Activated CD8-positive, alpha-beta memory T cell treated with anti-CD3 and anti-CD28 coated beads for 1 hour (primary cell): ENCODE measurements around the gene LEFTY2.
"Not testable (repeated sequence)": the region's sequence is repeated elsewhere in the genome, so short reads cannot be mapped to it uniquely, and the experiment has no call there.

Experiments
- DNase-seq, 2 donors: peaks; one replicate each; pipeline ENCODE4 v3.0.0-alpha.2; 2020; ENCODE audit warnings: low read depth in 1 of 2; ENCODE audit errors: extremely low read depth in 1 of 2

Gene LEFTY2, protein sequence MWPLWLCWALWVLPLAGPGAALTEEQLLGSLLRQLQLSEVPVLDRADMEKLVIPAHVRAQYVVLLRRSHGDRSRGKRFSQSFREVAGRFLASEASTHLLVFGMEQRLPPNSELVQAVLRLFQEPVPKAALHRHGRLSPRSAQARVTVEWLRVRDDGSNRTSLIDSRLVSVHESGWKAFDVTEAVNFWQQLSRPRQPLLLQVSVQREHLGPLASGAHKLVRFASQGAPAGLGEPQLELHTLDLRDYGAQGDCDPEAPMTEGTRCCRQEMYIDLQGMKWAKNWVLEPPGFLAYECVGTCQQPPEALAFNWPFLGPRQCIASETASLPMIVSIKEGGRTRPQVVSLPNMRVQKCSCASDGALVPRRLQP

GRCh38 chr1:225941187-225941941 is at the start of gene LEFTY2:
Gene LEFTY2 (minus strand): TSS chr1:225941220. CDS start chr1:225941140, 80 bp downstream.
- no peak for DNase-seq

- no peak for DNase-seq
These were observed 46.7 kb upstream of the LEFTY2 start for GRCh38 chr1:225987491-225988316.

- DNase-seq = no peak
These were observed 40.7 kb upstream of the LEFTY2 start for GRCh38 chr1:225981714-225982113.

DNA sequence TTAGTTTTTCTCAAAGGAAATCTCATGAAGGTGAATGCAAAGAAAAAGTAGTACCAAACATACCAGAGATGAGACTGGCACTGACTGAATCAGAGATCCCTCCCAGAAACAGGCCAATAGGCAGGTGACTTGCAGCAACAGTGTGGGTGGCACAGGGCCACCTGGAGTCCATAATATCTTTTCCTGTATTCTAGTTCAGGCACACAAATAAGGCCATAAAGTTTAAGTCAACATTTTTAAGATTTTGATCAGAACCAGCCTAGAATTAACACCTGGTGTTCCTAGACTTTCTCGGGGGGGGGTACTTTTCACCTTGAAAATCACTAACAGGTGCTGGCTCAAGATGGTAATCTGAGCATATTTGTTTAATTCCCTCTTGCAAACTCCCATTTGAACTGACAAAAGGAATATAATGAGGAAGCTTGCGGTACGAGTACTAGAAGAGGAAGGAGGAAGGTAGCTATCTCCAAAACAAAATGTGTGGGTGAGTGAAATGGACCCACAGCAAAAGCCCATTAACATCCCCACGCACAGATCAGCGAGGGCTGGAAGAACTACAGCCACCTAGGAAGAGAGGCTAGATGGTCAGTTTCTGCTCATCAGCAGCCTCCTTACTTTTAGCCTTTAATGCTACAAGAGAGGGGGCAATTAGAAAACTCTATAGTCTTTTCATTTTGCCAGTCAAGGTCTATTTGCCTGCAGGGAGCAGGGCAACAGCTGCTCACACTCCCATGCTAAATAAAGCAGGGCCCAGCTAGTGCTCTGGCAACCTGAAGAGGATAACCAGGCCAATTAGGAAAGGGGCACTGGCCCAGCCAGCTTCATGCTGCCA is 39.2 kb upstream of the LEFTY2 start:
- DNase-seq = no peak

DNA sequence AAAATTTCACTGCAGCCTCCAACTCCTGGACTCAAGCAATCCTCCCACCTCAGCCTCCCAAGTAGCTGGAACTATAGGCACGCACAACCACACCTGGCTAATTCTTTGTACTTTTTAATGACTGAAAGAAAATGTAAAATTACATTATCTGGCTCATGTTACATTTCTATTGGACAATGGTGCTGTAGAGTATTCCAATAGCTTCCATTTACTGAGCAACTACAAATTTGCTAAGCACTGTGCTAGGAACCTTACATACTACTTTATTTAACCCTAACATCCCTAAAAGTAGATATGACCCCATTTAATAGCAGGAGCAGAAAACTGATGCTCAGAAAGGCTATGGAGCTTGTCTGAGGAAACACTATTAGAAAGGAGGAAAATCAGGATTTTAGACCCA is 38.4 kb upstream of the LEFTY2 start:
- DNase-seq = no peak

DNA sequence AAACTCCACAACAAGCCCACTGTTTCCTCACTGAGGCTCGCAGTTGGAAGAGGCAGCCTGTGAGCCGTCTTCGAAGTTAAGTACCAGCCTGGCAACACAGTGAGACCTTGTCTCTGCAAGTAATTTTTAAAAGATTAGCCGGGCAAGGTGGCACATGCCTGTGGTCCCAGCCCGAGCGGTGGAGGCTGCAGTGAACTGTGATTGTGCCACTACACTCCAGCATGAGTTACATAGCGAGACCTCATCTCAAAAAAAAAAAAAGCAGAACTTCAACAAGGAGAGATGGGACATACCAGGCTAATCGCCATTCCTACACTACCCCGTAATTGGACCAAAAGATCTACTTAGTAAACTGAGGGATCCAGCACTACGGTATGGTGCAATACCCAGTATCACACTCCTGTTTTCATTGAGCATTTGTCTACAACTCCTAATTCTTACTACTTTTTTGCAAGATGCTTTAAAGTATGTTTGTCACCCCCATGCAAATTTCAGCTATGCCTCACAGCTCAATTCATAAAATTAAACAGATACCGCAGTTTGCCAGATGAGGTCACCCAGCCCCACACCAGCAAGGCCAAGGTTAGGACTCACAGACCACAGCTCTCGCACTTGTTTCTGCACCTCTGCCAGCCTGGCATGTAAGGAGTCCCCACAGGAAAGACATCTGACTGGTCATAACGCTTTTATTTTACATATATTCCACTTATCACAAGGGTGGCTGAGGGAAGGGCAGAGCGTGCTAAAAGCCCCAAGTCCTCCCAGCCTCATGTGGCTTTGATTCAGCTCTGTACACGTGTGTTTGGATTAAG is 37.1 kb upstream of the LEFTY2 start:
- peak in 1 of 2 donors; percentile 19 for DNase-seq

DNA sequence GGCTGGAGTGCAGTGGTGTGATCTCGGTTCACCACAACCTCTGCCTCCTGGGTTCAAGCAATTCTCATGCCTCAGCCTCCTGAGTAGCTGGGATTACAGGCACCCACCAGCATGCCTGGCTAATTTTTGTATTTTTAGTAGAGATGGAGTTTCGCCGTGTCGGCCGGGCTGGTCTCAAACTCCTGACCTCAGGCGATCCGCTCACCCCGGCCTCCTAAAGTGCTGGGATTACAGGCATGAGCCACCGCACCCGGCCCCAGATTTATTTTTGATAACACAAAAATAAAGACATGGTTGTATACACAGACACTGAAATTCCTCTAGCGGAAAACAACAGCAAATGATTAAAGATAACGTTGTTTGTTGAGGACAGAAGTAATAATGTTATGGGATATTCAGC is 34.1 kb upstream of the LEFTY2 start:
- not testable (repeated sequence) for DNase-seq

DNA sequence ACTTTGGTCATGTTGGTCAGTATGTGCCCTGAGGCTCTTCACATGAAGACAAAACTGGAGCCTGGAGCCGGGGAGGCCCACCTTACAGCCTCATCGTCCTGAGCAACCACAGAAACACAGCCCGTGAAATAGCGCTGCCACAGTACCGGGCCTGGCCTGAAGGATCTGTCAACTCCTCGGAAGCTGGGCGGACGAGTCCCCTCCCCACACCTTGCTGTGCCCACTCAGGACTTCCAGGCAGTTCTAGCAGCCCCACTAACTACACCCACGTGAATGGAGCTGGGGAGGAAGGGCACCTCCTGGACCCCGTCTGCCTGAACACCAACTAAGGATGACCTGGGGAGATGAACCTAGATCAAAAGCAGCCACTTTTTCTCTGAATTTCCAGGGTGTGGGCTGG is 33.4 kb upstream of the LEFTY2 start:
- no peak for DNase-seq

DNA sequence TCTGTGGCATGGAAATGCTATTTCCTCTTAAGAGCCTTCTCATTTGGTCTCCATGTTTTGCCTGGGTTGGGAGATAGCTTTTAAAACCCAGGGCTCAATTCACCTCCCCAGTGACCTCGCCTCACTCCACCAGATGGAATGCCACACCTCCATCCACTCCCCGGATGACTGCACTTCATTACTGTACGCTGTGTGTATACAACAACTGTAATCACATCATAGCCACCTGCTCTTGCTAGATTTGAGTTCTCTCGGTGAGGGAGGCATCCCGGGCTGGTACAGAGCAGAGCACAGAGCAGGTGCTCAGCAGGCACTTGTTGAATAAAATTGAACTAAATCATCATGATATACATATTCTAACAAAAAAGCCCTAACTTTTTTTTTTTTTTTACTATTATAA is 32.1 kb upstream of the LEFTY2 start:
- no peak for DNase-seq

GRCh38 chr1:225972344-225973152 is 31.5 kb upstream of the LEFTY2 start:
- no peak for DNase-seq

DNA sequence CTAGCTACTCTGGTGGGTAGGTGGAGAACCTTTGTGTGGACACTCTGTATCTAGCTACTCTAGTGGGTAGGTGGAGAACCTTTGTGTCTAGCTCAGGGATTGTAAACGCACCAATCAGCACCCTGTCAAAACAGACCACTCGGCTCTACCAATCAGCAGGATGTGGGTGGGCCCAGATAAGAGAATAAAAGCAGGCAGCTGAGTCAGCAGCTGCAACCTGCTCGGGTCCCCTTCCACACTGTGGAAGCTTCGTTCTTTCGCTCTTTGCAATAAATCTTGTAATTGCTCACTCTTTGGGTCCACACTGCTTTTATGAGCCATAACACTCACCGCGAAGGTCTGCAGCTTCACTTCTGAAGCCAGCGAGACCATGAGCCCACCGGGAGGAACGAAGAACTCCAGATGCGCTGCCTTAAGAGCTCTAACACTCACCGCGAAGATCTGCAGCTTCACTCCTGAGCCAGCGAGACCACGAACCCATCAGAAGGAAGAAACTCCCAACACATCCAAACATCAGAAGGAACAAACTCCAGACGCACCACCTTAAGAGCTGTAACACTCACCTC is 29.7 kb upstream of the LEFTY2 start:
- DNase-seq = not testable (repeated sequence)

DNA sequence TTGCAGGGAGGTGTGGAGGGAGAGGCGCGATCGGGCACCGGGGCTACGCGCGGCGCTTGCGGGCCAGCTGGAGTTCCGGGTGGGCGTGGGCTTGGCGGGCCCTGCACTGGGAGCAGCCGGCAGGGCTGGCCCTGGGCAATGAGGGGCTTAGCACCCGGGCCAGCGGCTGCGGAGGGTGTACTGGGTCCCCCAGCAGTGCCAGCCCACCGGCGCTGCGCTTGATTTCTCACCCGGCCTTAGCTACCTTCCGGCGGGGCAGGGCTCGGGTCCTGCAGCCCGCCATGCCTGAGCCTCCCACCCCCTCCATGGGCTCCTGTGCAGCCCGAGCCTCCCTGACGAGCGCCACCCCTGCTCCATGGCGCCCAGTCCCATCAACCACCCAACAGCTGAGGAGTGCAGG is 28.7 kb upstream of the LEFTY2 start:
- not testable (repeated sequence) for DNase-seq

DNA sequence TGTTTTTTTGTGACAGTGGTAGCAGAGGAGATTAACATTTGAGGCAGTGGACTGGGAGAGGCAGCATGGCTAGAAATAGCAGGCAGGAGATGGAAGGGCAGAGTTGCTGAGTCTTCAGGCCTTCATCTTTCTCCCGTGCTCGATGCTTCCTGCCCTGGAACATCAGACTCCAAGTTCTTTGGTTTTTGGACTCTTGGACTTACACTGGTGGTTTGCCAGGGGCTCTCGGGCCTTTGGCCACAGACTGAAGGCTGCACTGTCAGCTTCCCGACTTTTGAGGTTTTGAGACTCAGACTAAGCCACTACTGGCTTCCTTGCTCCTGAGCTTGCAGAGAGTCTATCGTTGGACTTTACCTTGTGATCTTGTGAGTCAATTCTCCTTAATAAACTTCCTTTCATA is 24.2 kb upstream of the LEFTY2 start:
- no peak for DNase-seq

- no peak for DNase-seq
These were observed 22.9 kb upstream of the LEFTY2 start for GRCh38 chr1:225963735-225964530.

DNA sequence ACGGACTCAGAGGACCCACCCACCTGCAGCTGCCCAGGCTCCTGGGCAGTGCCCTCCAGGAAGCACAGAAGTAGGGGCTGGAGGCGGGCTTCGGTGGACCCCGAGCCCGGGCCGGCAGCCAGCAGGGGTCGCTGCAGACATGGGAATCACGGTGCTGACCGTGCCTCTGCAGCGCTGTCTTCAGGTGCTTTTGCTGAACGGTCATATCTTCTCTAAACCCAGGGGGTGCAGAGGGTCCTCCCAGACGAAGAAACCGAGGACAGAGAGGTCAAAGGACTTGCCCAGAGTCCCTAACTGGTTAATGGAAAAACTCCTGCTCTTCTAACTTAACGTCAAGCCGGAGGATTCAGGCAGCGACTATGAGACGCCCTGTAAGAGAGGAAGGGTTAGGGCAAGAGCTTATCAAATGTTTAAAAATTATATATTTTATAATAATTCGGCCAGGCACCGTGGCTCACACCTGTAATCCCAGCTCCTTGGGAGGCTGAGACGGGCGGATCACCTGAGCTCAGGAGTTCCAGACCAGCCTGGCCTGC is 21.5 kb upstream of the LEFTY2 start:
- DNase-seq = peak; percentile 8 to 51

GRCh38 chr1:225961659-225962439 is 20.8 kb upstream of the LEFTY2 start:
- no peak for DNase-seq

GRCh38 chr1:225958041-225958440 is 17.0 kb upstream of the LEFTY2 start:
- no peak for DNase-seq
